ENCODE measurements around the gene BRINP3. TPM values are rescaled to one million over a fixed set of nuclear protein-coding genes. Genes with fewer than 3 reads are reported as not detected.

The BRINP3 gene
- total and polyA plus RNA-seq, 12 donors = 0.08 to 1.7 (median 0.30) TPM; not detected in 5

GRCh38 chr1:190323530-190323929, 154.1 kb downstream of the BRINP3 start:
- intact Hi-C loops (cut with DNase I) = no loop called here
- DNase-seq (no peak), ATAC-seq (no peak)
- Histone ChIP-seq H3K4me3 (no peak overlapping the region), H3K9me3 (no peaks in the 10 kb centered on the region), H3K4me1 (no peaks in the 10 kb centered on the region), H3K36me3 (no peaks in the 10 kb centered on the region), H3K27me3 (no peaks in the 10 kb centered on the region), H3K27ac (no peak overlapping the region)
- 74 to 90% methylated on average over 2 of the region's 2 CpGs for WGBS, 2 donors
- TF ChIP-seq CTCF (IDR thresholded peaks at IDR 0.05) = no peak

- Histone ChIP-seq H3K36me3 (no peaks in the 10 kb centered on the region), H3K27ac (no peak overlapping the region), H3K4me3 (no peak overlapping the region), H3K27me3 (no peaks in the 10 kb centered on the region), H3K9me3 (no peaks in the 10 kb centered on the region), H3K4me1 (no peaks in the 10 kb centered on the region)
- no peak for ATAC-seq
- DNase-seq = no peak
- intact Hi-C loops (cut with DNase I) = no loop called here
- TF ChIP-seq CTCF (IDR thresholded peaks at IDR 0.05) = no peak
- WGBS, 2 donors = 82 to 83% methylated on average over 6 of the region's 6 CpGs
Observed at GRCh38 chr1:190322274-190322673, 155.4 kb downstream of the BRINP3 start.

GRCh38 chr1:190320952-190321351, 156.7 kb downstream of the BRINP3 start:
- Histone ChIP-seq H3K36me3 (no peaks in the 10 kb centered on the region), H3K27ac (no peak overlapping the region), H3K27me3 (no peaks in the 10 kb centered on the region), H3K4me1 (no peaks in the 10 kb centered on the region), H3K4me3 (no peak overlapping the region), H3K9me3 (no peaks in the 10 kb centered on the region)
- no peak for TF ChIP-seq CTCF (IDR thresholded peaks at IDR 0.05)
- whole genome bisulfite sequencing, 2 donors = 71 to 75% methylated on average over 3 of the region's 3 CpGs
- intact Hi-C loops (cut with DNase I) = no loop called here
- DNase-seq = no peak
- no peak for ATAC-seq

- DNase-seq = no peak
- no peaks in the 10 kb centered on the region for H3K36me3 ChIP-seq
- ATAC-seq = no peak
- intact Hi-C loops (cut with DNase I) = no loop called here
- H3K4me3 ChIP-seq = no peak overlapping the region
- 71 to 74% methylated on average over 1 of the region's 1 CpG for WGBS, 2 donors
- no peaks in the 10 kb centered on the region for H3K9me3 ChIP-seq
- no peaks in the 10 kb centered on the region for H3K27me3 ChIP-seq
- TF ChIP-seq CTCF (IDR thresholded peaks at IDR 0.05) = no peak
- H3K4me1 ChIP-seq = no peaks in the 10 kb centered on the region
- H3K27ac ChIP-seq = no peak overlapping the region
Observed at GRCh38 chr1:190312763-190313162, 164.9 kb downstream of the BRINP3 start.

- intact Hi-C loops (cut with DNase I) = no loop called here
- Histone ChIP-seq H3K4me1 (no peaks in the 10 kb centered on the region), H3K27ac (no peak overlapping the region), H3K27me3 (no peaks in the 10 kb centered on the region), H3K4me3 (no peak overlapping the region), H3K36me3 (no peaks in the 10 kb centered on the region), H3K9me3 (peaks cover 0 to 7% (median 0%) of the 10 kb centered on the region in 11 donors)
- DNase-seq (no peak), ATAC-seq (no peak)
- no peak for TF ChIP-seq CTCF (IDR thresholded peaks at IDR 0.05)
Observed at GRCh38 chr1:190303501-190303900, 174.2 kb downstream of the BRINP3 start.
